ENCODE data around the gene PTPRA.
"Not testable (repeated sequence)": the region's sequence is repeated elsewhere in the genome, so short reads cannot be mapped to it uniquely, and the experiment has no call there.

PTPRA gene, protein sequence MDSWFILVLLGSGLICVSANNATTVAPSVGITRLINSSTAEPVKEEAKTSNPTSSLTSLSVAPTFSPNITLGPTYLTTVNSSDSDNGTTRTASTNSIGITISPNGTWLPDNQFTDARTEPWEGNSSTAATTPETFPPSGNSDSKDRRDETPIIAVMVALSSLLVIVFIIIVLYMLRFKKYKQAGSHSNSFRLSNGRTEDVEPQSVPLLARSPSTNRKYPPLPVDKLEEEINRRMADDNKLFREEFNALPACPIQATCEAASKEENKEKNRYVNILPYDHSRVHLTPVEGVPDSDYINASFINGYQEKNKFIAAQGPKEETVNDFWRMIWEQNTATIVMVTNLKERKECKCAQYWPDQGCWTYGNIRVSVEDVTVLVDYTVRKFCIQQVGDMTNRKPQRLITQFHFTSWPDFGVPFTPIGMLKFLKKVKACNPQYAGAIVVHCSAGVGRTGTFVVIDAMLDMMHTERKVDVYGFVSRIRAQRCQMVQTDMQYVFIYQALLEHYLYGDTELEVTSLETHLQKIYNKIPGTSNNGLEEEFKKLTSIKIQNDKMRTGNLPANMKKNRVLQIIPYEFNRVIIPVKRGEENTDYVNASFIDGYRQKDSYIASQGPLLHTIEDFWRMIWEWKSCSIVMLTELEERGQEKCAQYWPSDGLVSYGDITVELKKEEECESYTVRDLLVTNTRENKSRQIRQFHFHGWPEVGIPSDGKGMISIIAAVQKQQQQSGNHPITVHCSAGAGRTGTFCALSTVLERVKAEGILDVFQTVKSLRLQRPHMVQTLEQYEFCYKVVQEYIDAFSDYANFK

DNA sequence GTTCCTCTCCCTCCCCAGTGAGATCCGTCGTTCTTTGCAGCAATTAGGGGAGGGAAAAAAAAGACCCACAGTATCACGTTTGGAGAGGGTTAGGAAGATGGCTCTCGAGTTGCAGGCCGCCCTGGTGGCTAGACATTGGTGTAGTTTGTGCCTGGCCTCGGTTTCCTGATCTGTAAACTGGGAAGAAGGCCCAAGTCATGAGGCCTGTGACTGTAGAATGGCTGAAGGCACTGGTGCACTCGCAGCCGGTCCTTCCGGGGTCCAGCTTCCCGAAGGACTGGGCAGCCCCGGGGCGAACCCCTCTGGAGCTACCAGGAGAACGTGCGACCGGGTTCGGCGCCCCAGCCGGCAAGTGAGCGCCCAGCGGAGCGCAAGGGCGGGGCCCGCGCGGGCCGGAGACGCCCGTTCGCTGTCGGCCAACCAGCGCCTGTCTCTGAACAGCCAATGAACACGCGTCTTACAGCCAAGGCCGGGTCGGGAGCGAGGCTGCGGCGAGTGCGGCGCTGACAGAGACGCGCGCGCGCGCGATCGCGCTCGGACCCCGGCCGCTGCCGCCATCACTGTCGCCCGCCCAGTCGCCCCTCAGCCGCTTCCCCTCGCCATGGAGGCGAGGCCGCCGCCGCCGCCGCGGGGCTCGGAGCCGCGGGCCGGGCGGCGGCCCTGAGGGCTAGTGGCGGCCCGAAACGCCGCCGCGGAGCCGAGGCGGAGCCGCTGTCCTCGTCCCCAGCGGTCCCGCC lies at the start of gene PTPRA:
Gene PTPRA, plus strand, starts transcription at position 472 of the 737 bp plus-strand sequence. CDS start 90,797 bp downstream, outside the sequence.
- peak; percentile 95 for DNase-seq (ENCODE audit: low spot score)

DNA sequence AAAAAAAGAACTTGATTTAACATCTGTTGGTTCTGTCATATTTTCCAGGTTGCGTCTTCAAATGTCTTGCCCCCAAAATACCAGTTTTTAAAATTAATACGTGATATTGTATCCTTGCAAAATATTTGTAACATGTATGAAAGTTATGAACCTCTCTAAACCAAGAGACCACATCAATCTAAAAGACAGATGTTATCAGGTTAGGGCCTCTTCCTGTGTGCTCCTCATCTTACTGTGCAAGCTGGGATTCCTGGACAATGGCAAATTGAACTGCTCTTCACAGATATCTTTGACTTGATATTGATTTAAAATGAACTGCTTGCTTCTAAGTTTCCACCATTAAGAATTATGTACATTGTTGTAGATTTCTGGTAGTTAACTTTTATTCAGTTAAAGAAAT lies 47.5 kb upstream of the PTPRA start:
- DNase-seq (ENCODE audit: low spot score), result no peak

DNA sequence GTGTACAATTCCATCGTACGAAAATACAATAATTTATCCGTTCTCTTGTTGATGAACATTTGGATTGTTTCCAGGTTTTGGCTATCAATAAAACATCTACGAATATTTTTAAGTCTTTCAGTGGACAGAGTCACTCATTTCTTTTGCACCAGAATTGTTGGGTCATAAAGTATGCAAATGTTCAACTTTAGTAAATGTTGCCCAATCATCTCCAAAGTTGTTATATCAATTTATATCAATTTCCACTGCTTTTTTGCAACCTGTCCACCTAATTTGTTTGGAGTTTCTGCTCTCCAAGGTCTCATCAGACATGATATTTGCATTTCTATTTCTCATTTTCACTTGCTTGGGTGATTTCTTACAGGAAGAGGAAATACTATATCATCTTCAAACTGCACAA lies 46.6 kb upstream of the PTPRA start:
- no peak for DNase-seq (ENCODE audit: low spot score)

DNA sequence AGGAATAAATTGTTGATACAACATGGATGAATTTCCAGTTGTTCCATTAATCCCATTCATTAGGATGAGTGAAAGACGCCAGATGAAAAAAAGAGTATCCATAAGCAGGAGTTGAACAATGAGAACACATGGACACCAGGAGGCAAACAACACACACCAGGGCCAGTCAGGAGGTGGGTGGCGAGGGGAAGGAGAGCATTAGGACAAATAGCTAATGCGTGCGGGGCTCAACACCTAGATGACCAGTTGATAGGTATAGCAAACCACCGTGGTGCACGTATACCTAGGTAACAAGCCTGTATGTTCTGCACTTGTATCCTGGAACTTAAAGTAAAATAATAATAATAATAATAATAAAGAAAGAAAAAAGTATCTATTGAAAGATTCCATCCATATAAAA lies 43.9 kb upstream of the PTPRA start:
- no peak for DNase-seq (ENCODE audit: low spot score)

DNA sequence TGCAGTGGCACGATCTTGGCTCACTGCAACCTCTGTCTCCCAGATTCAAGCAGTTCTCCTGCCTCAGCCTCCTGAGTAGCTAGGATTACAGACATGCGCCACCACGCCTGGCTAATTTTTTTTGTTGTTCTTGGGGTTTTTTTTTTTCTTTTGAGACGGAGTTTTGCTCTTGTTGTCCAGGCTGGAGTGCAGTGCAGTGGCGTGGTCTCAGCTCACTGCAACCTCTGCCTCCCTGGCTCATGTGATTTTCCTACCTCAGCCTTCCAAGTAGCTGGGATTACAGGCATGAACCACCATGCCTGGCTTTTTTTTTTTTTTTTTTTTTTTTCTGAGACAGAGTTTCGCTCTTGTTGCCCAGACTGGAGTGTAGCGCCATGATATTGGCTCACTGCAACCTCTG lies 42.1 kb upstream of the PTPRA start:
- not testable (repeated sequence) for DNase-seq (ENCODE audit: low spot score)

DNA sequence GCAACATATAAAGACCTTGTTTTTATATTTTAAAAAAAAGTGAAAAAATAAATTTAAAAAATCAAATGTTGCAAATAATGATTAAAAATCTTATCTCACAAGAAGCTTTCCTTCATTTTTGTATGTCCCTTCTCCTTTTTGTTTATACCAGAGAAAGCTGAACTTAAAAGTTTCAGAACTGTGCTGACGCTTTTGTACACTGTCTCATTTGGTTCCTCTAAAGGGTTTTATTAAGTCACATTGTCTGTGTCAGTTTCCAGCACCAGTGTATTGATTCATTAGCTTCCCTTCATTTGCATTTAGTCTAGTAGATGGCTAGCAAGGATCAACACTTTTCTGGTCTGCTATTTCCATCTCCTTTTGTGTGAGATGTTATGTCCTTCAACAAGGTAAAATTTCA lies 39.5 kb upstream of the PTPRA start:
- DNase-seq (ENCODE audit: low spot score), result no peak

DNA sequence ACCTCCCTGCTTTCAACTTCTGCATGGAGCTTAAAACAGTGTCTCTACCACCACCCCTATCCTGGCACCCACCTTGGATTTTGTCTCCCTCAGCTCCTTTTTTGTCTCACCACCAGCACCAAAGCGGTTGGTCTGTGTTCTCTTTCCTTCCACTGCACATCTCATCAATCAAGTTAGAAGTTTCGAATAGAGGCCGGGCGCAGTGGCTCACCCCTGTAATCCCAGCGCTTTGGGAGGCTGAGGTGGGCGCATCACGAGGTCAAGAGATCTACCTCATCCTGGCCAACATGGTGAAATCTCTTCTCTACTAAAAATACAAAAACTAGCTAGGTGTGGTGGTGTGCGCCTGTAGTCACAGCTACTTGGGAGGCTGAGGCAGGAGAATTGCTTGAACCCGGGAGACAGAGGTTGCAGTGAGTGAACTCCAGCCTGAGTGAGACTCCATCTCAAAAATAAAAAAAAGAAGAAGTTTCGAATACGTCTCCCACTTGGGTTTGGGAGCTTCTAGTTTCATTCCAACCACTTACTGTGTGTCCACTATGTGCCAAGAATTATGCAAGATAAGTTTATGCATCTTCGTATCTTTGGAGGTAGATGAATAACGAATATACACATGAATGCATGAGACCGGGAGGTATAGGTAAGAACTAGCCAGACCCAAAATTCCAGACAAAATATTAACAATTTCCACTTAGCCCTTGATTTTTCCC lies 38.7 kb upstream of the PTPRA start:
- DNase-seq (ENCODE audit: low spot score), result no peak

DNA sequence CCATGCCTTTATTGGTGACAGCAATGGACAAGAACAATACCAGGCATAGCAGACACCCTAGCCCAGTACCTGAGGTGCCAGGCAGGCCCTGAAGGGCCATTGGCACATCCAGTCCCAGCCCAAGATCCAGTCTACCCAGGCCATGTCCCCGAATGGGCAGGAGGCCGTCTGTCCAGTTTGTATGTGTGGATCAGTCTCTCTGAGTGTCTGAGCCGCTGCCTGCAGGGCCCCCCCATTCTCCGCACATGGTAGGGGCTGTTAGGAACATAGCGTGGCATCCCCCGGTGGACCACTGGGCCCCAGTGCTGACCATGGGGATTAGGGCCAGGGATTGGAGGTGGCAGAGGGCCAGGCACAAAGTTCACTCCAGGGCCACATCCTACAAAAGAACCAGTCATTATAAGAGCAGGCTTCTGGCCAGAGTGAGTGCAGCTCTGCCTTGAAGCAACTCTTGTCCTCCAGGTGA lies 37.9 kb upstream of the PTPRA start:
- DNase-seq (ENCODE audit: low spot score), result no peak

DNA sequence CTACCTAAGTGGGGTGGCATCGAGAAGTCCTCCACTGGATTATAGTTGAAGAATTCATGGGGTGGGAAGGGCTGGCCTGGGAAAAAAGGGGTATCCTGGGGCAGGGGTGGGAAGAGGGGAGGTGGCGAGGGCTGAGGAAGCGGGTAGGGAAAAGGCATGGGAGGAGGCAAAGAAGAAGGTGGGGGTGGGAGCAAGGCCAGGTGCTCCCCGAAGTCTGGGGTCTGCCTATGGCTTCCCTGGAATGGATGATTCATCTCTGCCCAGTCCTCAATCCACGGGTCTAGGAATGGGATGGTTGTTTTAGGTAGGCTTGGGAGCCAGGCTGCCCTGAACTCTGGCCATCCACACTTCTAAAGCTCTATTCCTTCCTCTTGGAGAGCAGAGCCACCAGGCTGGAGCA lies 37.2 kb upstream of the PTPRA start:
- DNase-seq (ENCODE audit: low spot score), result no peak

DNA sequence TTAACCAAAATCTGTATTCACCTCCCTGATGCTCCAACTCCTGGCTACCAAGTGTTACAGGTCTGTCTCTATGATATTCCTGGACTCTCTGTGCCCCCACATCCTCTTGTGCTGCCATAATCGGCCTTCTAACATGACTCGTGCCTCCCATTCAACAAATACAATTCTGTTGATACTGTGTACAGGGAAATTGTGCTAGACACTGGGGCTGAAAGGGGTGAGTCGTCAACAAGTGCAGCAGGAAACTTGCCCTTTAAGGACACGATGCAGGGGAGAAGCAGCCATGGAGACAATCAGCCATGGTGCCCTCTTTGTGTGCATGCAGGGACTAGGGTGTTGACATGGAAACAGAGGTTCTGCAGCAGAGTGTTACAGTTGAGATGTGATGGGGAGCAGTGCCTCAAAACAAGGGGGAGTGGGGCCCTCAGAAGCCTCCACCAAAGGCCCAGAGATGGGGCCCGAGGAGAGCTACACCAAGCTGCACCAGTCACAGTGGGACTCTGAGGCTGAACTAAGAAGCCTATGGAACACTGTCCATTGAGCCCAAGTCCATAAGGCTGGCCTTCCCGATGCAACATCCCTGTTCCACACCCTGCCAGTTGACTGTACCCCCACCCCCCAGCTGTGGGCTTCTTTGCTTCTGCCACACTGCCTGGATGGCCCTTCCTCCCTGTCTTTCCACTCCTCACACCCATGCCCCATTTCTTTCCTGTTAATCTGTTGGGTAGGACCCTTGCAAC lies 35.9 kb upstream of the PTPRA start:
- DNase-seq (ENCODE audit: low spot score), result no peak

DNA sequence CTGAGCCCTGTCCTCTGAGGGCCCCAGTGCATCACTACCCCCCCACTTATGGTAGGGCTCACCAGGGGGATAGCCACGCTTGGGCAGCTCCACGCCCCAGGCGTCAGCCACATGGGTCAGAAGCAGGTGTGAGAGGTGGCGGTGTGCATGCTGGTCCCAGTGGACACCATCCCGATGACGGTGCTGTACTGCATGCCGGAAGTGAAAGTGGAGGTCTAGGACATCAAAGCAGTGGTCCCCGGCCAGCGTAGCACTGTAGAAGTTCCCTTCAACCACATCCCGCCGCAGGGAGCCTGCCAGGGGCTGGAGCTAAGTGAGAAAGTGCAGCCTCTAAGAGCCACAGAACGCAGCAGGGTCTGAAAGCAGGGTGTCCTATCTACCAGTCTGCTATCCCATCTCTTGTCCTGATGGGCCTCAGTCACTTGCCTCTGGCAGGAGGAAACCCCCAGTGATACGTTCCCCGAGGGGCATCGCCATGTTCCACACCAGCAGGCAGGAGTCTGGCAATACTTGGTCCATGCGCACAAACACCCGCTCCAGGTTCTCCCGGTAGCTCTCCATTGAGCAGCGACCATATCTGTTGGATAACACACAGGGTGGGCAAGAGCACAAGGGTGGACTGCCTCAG lies 35.0 kb upstream of the PTPRA start:
- no peak for DNase-seq (ENCODE audit: low spot score)

DNA sequence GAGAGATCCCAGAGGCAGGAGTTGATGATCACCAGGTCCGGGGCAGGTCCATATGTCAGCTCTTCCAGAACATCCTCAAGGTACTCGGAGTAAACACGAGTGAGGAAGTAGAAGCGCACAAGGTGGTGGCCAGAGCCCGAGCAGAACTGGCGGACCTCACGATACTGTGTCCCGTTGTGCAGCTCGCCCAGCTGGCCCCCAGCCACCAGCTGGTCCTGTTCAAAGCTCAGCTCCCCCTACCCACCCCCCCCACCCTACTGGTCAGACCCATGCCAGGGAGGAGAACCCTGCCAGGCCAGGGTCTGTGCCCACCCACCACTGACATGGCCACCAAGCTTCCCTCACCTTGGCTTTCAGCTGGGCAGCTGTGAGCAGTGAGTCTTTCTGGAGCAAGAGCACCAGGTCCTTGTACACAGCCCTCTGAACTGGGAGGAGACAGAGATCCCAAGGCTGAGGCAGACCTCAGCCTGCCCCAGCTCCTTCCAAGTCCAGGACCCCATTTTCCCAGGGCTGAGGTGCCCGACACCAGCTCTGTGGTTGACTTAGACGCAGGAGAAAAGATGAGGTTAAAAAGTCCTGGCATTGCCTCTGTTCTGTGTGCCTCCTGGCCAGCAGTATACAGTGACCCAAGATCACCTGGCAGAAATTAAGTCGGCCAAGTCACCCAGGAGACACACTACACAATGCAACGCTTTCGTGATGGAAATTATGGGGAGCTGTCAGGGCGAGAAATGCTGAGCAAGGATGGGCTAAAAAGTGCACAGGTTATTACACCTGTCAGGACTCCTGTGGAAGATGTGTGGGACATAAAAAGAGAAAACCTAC lies 34.2 kb upstream of the PTPRA start:
- DNase-seq (ENCODE audit: low spot score), result no peak

DNA sequence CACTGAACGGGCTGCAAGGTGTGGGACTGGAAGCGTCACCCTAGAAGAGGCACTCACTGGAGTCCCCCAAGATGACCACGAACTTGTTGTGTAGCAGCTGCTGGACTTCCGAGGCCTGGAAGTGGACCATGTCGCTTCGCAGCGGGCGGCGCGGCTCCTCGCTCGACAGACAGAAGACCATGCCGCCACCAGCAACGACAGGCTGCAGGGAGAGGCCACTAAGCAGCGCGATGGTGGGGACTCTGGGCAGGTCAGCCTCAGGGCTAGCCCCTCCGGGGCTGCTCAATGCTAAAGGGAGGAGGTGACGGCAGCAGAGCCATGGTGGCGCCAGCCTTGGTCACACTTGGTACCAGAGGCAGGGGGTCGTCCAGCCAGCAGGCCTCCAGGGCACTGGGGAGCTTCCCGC lies 33.5 kb upstream of the PTPRA start:
- DNase-seq (ENCODE audit: low spot score), result no peak

DNA sequence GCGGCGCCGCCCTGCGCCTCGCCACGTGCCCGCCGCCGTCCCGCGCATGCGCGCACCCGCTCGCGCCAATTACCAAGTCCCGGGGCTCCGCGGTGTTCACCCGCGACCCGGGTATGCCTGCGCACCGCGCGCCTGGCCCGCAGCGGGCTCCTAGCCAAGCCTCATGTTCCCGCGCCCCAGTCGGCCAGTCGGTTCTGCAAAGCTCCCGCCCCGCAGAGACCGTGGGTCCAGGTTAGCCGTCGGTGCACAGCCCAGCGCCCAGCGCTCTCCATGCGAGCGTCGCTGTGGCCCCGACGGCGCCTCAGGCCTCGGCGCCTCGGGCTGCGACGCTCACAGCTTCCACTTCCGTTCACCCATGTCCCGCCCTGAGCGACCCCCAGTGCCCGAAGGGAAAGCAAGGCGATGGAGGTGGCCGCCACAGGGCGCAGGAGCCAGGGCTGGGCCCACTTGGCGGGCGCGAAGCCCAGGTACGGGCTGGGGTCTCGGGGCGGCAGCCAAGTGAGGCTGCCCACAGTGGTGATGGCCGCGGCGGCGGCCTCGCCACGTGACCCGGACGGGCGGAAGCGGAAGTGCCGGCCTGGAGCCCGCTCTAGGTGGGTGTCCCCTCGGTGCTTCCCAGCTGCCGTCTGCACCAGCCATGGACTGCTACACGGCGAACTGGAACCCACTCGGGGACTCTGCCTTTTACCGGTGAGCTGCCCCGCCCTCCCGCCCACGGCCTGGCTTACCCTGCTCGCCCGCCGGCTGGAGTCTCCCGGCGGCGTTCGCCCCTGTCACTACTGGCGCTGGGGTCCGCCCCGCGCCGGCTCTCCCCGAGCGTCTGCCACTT lies 32.9 kb upstream of the PTPRA start, which contains the start of the genes PCED1A and VPS16:
Gene PCED1A, minus strand, starts transcription at position 518 of the 829 bp plus-strand sequence. CDS start 743 bp downstream, outside the sequence.
Gene VPS16, plus strand, starts transcription at position 608 of the 829 bp plus-strand sequence. Its CDS starts 30 bp downstream, at position 638.
- peak; percentile 91 for DNase-seq (ENCODE audit: low spot score)

DNA sequence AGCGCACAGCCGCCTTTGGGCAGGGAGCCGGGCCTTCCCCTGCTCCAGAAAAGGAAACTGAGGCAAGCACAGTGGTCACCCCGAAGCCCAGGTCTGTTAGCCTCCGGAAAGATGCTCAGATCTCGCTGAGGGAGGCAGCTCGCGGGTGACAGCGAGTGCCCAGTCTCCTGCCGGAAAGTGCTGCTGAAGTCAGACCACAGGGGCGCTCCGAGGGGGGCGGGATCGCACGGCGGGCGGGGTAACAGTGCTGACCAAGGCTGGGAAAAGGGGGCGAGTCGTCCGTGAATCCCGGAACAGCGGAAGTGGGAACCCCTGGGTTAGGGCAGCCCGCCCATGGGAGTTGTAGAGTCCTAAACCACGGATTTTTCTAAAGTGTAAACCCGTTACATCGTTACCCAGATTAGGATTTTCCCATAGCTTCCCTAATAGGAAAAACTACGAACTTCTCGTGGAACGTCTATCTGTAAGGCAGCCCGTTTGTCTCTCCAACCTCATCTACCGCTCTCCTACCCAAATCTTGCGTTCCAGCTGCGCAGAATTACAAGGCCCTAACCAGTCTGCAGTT lies 32.2 kb upstream of the PTPRA start:
- peak; percentile 71 for DNase-seq (ENCODE audit: low spot score)

DNA sequence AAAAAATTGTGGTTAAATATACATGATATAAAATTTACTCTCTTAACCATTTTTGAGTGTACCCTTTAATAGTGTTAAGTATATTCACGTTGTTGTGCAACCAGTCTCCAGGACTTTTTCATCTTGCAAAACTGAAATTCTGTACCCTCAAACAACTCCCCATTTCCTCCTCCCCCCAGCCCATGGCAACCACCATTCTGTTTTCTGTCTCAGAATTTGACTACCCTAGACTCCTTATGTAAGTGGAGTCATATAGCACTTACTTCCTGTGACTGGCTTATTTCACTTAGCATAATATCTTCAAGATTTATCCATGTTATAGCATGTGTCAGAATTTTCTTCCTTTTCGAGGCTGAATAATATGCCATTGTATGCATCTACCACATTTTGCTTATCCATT lies 27.7 kb upstream of the PTPRA start:
- DNase-seq (ENCODE audit: low spot score), result no peak

DNA sequence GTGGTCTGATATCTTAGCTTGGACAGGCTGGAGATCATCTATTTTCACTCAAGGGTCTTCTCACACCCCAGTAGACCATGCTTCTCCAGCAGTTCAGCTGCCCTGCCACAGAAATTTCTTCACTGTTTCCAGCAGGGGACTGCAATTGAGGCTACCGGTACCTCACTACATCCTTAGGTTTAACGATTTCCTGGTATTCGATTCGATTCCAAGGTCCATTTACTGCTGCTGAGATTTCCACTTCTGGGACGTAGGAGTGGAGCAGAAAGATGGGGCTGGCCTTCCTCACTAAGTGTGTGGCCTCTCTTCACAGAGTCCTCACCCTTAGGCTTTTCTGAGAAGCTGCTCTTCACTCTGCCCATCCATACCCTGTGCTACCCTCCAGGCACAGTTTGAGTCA lies 26.6 kb upstream of the PTPRA start:
- no peak for DNase-seq (ENCODE audit: low spot score)

DNA sequence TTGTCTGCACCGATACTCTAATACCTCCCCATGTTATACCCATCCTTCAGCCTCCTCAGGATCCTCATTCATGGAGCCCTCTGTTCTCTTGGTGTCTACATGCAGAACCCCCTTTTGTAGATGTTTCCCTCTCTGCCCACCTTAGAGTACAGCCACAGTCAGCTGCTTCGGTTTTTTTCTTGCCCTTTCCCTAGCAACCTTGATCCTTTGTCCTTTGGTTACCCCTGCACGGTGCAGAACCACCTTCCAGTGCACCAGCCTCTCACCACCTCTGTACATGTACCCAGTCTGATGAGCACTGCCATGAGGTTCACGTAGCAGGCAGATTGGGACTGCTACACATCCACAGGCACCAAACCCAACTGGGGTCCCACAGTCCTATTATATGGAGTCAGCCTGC lies 25.5 kb upstream of the PTPRA start:
- no peak for DNase-seq (ENCODE audit: low spot score)
